HCT116 (cell line): ENCODE results near the gene HOMER3. TPM values are rescaled to one million over a fixed set of nuclear protein-coding genes. Genes with fewer than 3 reads are reported as not detected.
"Not testable (repeated sequence)": the region's sequence is repeated elsewhere in the genome, so short reads cannot be mapped to it uniquely, and the experiment has no call there.

Source experiments
- ATAC-seq: fragments of 200-7000 bp; cut with Tn5 transposase; 2 replicates; pipeline ENCODE4 v1.9.1; 2020; ENCODE audit warnings: mild to moderate bottlenecking, moderate library complexity
- BruUV-seq: library from RNA; stranded (reverse); fragments of 400-500 nt; replicated peaks from 2 replicates; lab custom pipeline; 2021; lab: Mats Ljungman, UMichigan
- CTCF ChIA-PET: fragments of 300-600 bp; sonication (Branson Sonifier 250); formaldehyde crosslinking; loops from one replicate; lab custom pipeline; 2021; ENCODE audit warnings: antibody characterized with exemption; lab: Charles Lee
- POLR2A ChIA-PET: fragments of 300-600, 350-600 bp; sonication (Branson Sonifier 250); formaldehyde crosslinking; loops from one replicate; lab custom pipeline; 2021; ENCODE audit warnings: antibody characterized with exemption; lab: Charles Lee
- RAD21 ChIA-PET, 2 experiments: fragments of 300-600 bp; sonication (Branson Sonifier 250); formaldehyde crosslinking; loops; one replicate each; lab custom pipeline; 2023; ENCODE audit warnings: low total read pairs in 2 of 2; ENCODE audit not compliant: uncharacterized antibody in 2 of 2, unreplicated experiment in 2 of 2, low non-redundant PET in 1 of 2; lab: Charles Lee
- DNase-seq: peaks from one replicate; pipeline ENCODE4 v3.0.0-alpha.2; 2010; ENCODE audit warnings: low read depth, low spot score
- H2AFZ ChIP-seq: fragments of 200-600 bp; shearing (Covaris generic), sonication (generic); 2 replicates; pipeline ENCODE4 v1.6.1; 2017; ENCODE audit warnings: low read depth, mixed run types, mixed read lengths, antibody characterized with exemption, low read length; ENCODE audit not compliant: poor library complexity, severe bottlenecking
- H3K27ac ChIP-seq: 2 replicates; pipeline ENCODE4 v1.5.1; 2012; ENCODE audit warnings: low read depth, low read length
- H3K27me3 ChIP-seq: fragments of 200-600 bp; sonication (generic); 2 replicates; pipeline ENCODE4 v1.6.1; 2016; ENCODE audit warnings: mixed run types, low read length, mixed read lengths; ENCODE audit not compliant: insufficient read depth
- H3K36me3 ChIP-seq, 2 experiments: fragments of 200-500 bp in 1 of 2; fragments of 200-600 bp in 1 of 2; sonication (Bioruptor generic) in 1 of 2; sonication (generic) in 1 of 2; 2 replicates each; pipeline versions ENCODE4 v1.5.1 to v1.6.1; 2014 to 2016; ENCODE audit warnings: low read length in 2 of 2, inconsistent platforms in 1 of 2, mixed read lengths in 1 of 2, mixed run types in 1 of 2; ENCODE audit not compliant: insufficient read depth in 2 of 2, control insufficient read depth in 1 of 2
- H3K4me1 ChIP-seq, 2 experiments: fragments of 200-600 bp in 1 of 2; sonication (generic) in 1 of 2; 2 replicates each; pipeline versions ENCODE4 v1.5.1 to v1.6.1; 2012 to 2017; ENCODE audit warnings: low read length in 2 of 2, inconsistent platforms in 1 of 2, mild to moderate bottlenecking in 1 of 2, mixed read lengths in 1 of 2, mixed run types in 1 of 2, moderate library complexity in 1 of 2; ENCODE audit not compliant: insufficient read depth in 2 of 2, control insufficient read depth in 1 of 2
- H3K4me2 ChIP-seq: fragments of 200-600 bp; sonication (generic); 2 replicates; pipeline ENCODE4 v1.6.1; 2017; ENCODE audit warnings: mixed run types, low read length, mixed read lengths
- H3K4me3 ChIP-seq, 2 experiments: fragments of 200-600 bp in 1 of 2; sonication (generic) in 1 of 2; replicated peaks in 1 of 2; 2 replicates each; pipeline ENCODE4 v1.5.1; 2011 to 2016; ENCODE audit warnings: low read length in 2 of 2, control low read depth in 1 of 2, low read depth in 1 of 2, mild to moderate bottlenecking in 1 of 2, mixed read lengths in 1 of 2, mixed run types in 1 of 2
- H3K79me2 ChIP-seq: fragments of 200-600 bp; sonication (generic); 2 replicates; pipeline ENCODE4 v1.6.1; 2017; ENCODE audit warnings: mild to moderate bottlenecking, mixed run types, low read length, moderate library complexity, mixed read lengths; ENCODE audit not compliant: insufficient read depth
- H3K9ac ChIP-seq: fragments of 200-600 bp; sonication (generic); 2 replicates; pipeline ENCODE4 v1.6.1; 2016; ENCODE audit warnings: low read length, mixed read lengths
- H3K9me2 ChIP-seq: fragments of 200-600 bp; sonication (generic), shearing (Covaris generic); 2 replicates; pipeline ENCODE4 v1.6.1; 2017; ENCODE audit warnings: mixed run types, mild to moderate bottlenecking, moderate library complexity; ENCODE audit not compliant: insufficient read depth
- H3K9me3 ChIP-seq, 2 experiments: fragments of 200-500 bp in 1 of 2; fragments of 200-600 bp in 1 of 2; sonication (Bioruptor generic) in 1 of 2; sonication (generic) in 1 of 2; 2 replicates each; pipeline ENCODE4 v1.6.1; 2014 to 2017; ENCODE audit warnings: low read length in 2 of 2, mixed read lengths in 2 of 2, inconsistent platforms in 1 of 2, low read depth in 1 of 2, mild to moderate bottlenecking in 1 of 2, mixed run types in 1 of 2, moderate library complexity in 1 of 2; ENCODE audit not compliant: control insufficient read depth in 1 of 2, insufficient read depth in 1 of 2
- H4K20me1 ChIP-seq: fragments of 200-600 bp; sonication (generic), shearing (Covaris generic); 2 replicates; pipeline ENCODE4 v1.6.1; 2017; ENCODE audit warnings: mixed run types, mild to moderate bottlenecking, moderate library complexity; ENCODE audit not compliant: insufficient read depth
- JUND ChIP-seq: IDR thresholded peaks from 2 replicates; pipeline ENCODE4 v1.6.1; 2012
- SP1 ChIP-seq: IDR thresholded peaks from 2 replicates; pipeline ENCODE4 v1.6.1; 2012; ENCODE audit warnings: low read depth
- TCF7L2 ChIP-seq: IDR thresholded peaks from 2 replicates; pipeline ENCODE4 v1.7.0; 2011; ENCODE audit warnings: borderline replicate concordance, inconsistent platforms; ENCODE audit not compliant: insufficient read depth, insufficient read length; ENCODE audit errors: extremely low read depth
- ZFX ChIP-seq: fragments of 450-650 bp; IDR thresholded peaks from 2 replicates; pipeline ENCODE4 v1.6.1; 2017
- intact Hi-C: fragments of 100-400 bp; cut with micrococcal nuclease; formaldehyde crosslinking; loops from 2 replicates; pipeline ENCODE4 v1.10.0; 2022
- total RNA-seq: library from RNA; stranded (reverse); gene quantifications from one replicate; pipeline ENCODE4 v1.2.1, GENCODE V29; 2021; ENCODE audit not compliant: unreplicated experiment

The HOMER3 gene
- total RNA-seq, 1 experiment from 2014 or later = 45.2 TPM

DNA sequence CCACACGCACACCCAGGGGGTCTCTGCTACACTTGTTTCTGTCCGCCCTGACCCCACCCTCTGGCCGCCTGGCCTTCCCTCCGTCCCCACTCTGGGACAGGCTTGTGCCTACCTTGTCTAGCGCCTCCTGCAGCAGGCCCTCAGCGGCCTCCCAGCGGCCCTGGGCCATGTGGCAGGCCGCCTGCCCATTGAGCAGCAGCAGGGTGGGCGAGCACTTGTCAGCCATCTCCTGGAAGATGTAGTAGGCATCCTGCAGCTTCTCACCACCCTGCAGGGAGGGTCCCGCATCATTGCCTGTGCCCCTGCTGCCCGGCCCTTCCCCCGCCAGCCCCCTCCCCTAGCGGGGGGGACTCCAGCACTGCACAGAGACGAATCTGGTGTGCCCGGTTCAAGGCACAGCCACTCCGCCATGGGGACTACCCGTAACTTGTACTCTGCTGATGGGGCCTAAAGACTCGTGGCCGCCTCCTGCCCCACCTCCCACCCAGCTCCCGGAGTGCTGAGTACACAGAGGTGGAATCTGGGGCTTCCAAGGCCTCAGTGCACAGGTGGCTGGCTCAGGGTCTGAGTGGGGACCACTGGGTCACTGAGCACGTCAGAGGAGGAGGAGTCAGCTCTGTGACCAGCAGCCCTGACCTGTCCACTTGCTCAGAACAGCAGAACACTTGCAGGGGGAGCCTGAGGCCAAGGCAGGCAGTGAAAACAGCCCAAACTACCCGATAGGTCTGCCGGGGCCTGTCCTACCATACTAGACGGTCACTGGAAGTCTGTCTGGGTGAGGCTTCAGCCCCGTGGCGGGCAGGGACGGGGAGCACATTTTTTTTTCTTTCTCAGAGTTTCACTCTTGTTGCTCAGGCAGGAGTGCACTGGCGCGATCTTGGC is 37.6 kb downstream of the HOMER3 start:
- H3K9me3 ChIP-seq = no peaks in the 10 kb centered on the region
- peaks cover 0 to 9% of the 10 kb centered on the region in 2 experiments; a peak in 3 of 4 replicates for H3K36me3 ChIP-seq
- no peaks in the 10 kb centered on the region for H3K9me2 ChIP-seq
- H3K9ac ChIP-seq = no peak overlapping the region
- H2AFZ ChIP-seq = no peak overlapping the region
- no peaks in the 10 kb centered on the region for H3K79me2 ChIP-seq
- no peaks in the 10 kb centered on the region for H3K4me1 ChIP-seq
- no TSS peak for BruUV-seq
- RAD21 ChIA-PET = no interaction called here
- CTCF ChIA-PET = no interaction called here
- no peaks in the 10 kb centered on the region for H4K20me1 ChIP-seq
- ATAC-seq (no peak), DNase-seq (no peak)
- H3K27me3 ChIP-seq = no peaks in the 10 kb centered on the region
- POLR2A ChIA-PET = no interaction called here
- H3K4me3 ChIP-seq = no peak overlapping the region
- H3K4me2 ChIP-seq = no peak overlapping the region
- intact Hi-C loops = no loop called here
- TF ChIP-seq TCF7L2 = no peak
- no peak for TF ChIP-seq SP1
- no peak for TF ChIP-seq ZFX
- TF ChIP-seq JUND = no peak
- no peak overlapping the region for H3K27ac ChIP-seq

DNA sequence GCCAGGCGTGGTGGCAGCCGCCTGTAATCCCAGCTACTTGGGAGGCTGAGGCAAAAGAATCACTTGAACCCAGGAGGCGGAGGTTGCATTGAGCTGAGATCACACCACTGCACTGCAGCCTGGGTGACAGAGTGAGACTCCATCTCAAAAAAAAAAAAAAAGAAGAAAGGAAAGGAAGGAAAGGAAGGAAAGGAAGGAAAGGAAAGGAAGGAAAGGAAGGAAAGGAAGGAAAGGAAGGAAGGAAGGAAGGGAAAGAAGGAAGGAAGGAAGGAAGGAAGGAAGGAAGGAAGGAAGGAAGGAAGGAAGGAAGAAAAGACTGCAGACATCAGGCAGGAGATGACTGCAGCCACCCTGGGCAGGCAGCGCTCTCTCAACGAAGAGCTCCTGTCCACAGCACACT is 38.5 kb downstream of the HOMER3 start:
- ATAC-seq, H2AFZ ChIP-seq, H3K27ac ChIP-seq, H4K20me1 ChIP-seq, H3K9me2 ChIP-seq, CTCF ChIA-PET, H3K79me2 ChIP-seq, H3K9ac ChIP-seq, intact Hi-C loops, H3K27me3 ChIP-seq, BruUV-seq, RAD21 ChIA-PET, DNase-seq, POLR2A ChIA-PET, H3K9me3 ChIP-seq, H3K4me1 ChIP-seq, H3K4me3 ChIP-seq, H3K4me2 ChIP-seq, H3K36me3 ChIP-seq: not testable (repeated sequence)
